Measurements from ENCODE around the gene UNCX.
"Not testable (repeated sequence)": the region's sequence is repeated elsewhere in the genome, so short reads cannot be mapped to it uniquely, and the experiment has no call there.

The UNCX gene

DNA sequence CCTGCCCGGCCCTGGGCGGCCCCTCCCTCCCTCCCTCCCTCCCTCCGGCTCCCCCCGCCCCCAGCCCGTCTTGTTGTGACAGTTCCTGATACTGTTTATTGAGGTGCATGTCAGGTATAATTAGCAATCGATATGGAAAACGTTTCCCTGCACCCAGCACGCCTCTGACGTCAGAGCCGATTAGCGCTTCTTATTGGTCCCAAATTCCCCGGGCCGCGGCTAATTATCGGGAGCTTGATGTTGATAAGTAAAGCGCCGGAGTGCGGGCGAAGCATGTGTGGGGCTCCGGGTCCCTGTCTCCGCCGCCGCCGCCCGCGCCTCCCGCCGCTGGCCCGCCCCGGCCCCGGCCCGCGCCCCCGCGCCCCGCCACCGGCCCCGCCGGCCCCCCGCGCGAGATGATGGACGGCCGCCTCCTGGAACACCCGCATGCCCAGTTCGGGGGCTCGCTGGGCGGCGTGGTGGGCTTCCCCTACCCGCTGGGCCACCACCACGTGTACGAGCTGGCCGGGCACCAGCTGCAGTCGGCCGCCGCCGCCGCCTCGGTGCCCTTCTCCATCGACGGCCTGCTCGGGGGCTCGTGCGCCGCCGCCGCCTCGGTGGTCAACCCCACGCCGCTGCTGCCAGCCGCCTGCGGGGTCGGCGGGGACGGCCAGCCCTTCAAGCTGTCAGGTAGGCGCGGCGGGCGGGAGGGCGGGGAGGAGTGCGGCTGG, at the start of gene UNCX:
Gene UNCX, plus strand, starts transcription at position 250 of the 710 bp plus-strand sequence. Its CDS starts 146 bp downstream, at position 396.
- DNase-seq (ENCODE audit: low read depth): no peak

DNA sequence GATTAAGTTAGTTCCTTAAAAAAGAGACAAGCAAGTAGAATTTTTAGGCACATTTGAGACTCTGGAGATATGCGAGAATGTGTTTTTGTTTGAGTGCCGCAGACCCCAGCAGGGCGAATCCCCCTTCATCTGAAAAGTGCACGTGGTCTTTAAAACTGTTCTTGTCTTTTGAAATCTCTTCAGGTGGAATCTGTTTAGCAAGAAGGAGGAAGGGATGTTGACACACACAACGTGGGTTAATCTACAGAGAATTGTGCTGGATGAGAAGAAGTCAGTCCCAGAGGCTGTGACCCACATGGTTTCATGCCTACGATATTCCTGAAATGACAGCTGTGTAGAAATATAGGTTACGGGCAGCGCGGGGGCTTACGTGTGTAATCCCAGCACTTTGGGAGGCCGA, 45.5 kb upstream of the UNCX start:
- no peak for DNase-seq (ENCODE audit: low read depth)

DNA sequence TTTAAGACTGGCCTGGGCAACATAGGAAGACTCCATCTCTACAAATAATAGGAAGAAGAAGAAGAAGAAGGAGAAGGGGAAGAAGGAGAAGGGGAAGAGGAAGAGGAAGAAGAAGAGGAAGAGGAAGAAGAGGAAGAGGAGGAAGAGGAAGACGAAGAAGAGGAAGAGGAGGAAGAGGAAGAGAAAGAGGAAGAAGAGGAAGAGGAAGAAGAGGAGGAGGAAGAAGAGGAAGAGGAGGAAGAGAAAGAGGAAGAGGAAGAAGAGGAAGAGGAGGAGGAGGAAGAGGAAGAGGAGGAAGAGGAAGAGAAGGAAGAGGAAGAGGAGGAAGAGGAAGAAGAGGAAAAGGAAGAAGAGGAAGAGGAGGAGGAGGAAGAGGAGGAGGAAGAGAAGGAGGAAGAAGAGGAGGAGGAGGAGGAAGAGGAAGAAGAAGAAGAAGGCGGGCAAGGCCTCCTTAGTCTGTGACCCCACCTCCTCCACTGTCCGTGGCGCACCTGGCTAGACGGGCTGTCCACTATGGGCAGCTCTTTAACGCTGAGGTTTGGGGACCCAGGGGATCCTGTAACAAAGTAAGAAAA, 43.9 kb upstream of the UNCX start:
- no peak for DNase-seq (ENCODE audit: low read depth)

DNA sequence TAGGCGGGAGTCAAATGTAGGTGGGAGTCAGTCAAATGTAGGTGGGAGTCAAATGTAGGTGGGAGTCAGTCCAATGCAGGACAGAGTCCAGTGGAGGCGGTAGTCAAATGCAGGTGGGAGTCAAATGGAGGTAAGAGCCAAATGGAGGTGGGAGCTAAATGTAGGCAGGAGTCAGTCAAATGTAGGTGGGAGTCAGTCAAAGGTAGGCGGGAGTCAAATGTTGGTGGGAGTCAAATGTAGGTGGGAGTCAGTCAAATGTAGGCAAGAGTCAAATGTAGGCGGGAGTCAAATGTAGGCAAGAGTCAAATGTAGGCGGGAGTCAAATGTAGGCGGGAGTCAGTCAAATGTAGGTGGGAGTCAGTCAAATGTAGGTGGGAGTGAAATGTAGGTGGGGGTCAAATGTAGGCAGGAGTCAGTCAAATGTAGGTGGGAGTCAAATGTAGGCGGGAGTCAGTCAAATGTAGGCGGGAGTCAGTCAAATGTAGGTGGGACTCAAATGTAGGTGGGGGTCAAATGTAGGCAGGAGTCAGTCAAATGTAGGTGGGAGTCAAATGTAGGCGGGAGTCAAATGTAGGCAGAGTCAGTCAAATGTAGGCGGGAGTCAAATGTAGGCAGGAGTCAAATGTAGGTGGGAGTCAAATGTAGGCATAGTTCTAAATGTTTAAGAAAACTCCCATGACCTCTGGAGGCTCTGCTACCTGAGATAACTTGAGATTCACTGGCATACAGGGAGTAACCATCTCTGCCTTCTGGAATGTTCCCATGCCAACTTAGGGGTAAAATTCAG, 42.5 kb upstream of the UNCX start:
- DNase-seq (ENCODE audit: low read depth): no peak

DNA sequence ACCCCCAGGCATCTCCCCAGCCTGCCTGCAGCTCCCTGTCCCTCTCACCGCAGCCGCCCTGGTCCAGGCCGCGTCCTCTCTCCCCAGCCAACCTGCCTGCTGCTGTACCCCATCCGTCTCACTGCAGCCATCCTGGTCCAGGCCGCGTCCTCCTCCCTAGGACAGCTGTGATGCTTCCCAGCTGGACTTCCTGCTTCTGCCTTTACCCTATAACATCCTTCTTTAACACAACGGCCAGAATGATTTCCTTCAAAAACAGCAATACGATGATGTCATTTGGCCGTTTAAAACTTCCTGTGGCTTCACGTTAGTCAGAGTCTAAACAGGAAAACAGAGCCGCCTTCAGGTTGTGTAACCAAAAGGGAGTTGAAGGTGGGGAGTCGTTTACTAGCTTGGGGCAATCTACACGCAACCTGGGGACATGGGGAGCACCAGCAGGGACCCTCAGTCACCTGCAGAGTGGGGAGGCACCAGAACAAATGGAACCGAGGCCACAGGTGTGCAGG, 40.4 kb upstream of the UNCX start:
- peak; percentile 49 for DNase-seq (ENCODE audit: low read depth)

DNA sequence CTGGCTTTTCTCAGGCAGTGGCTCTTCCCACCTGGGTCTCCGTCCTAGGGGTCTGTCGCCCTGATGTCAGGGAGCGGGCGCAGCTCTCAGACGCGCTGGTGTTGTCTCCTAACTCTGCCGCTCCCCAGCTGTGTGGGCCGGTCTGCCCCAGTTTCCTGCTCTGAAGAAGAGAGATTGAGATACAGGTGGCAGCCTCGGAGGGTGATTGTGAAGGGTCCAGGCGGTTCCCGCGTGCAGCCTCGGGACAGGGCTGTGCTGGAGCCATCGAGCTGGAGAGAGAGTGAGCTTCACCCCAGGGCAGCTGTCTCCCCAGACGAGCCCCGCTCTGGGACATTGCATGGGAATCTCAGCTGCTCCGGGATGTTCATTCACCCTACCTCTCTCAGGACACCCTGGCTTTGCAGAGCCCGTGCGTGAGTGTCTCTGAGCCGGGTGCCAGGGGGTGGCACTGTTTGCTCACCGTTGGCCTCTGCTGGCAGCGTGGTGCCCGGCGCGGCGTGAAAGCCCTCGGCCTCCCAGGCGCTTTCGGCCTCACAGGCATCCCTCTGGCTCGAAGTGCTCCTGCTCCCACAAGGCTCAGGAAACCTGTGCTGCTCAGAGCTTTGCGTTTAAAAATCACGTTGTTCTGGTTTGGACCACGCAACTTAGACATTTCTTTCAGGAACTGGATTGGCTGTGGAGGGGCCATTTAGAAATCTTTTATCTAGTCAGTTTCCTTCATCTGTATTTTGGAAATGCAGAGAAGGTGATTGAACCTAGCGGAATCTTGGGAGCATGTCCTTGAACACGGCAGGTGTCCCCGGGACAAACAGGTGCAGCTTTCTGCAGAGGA, 38.9 kb upstream of the UNCX start:
- peak; percentile 43 for DNase-seq (ENCODE audit: low read depth)

DNA sequence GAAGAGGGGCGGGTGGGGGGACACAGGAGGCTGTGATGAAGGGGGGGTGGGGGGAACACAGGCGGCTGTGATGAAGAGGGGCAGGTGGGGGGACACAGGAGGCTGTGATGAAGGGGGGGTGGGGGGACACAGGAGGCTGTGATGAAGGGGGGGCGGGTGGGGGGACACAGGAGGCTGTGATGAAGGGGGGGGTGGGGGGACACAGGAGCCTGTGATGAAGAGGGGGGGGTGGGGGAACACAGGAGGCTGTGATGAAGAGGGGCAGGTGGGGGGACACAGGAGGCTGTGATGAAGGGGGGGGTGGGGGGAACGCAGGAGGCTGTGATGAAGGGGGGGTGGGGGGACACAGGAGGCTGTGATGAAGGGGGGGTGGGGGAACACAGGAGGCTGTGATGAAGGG, 36.2 kb upstream of the UNCX start:
- DNase-seq (ENCODE audit: low read depth): not testable (repeated sequence)

DNA sequence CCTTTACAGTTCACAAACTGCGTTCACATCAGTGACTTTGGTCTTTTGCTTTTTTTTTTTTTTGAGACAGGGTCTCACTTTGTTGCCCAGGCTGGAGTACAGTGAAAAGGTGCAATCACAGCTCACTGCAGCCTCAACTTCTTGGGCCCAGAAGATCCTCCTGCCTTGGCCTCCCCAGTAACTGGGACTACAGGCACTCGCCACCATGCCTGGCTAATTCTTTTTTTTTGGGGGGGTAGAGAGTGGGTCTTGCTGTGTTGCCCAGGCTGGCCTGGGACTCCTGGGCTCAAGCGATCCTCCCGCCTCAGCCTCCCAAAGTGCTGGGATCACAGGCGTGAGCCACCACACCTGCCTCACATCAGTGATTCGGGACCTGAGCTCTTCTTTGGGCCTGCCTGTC, 35.7 kb upstream of the UNCX start:
- no peak for DNase-seq (ENCODE audit: low read depth)

DNA sequence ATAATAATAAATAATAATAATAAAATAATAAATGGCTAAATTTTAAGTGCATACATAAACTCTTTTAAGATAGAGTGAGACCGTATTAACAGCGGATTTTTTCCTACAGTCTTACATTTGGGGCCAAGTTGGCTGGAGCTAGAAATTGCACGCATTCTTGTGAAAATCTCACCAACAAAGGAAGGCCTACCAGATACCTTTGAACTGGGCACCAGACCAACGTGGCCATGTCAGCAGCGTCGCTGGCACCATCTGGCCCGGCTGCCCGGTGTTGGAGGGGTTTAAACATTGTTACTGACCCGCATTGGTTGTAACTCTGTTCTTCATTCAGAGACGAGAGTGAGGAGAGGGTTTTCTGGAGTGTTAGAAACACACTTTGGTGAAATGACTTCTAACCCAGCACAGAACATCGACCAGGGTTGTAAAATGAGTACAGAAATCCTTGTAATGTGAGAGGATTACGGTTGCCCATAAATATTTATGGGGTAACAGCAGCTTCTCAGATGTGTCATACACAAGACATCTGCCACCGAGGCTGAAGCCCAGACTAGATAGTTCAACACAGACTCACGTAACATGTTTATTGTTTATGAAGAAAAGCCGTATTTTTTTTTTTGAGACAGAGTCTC, 34.6 kb upstream of the UNCX start:
- DNase-seq (ENCODE audit: low read depth): peak; percentile 82

DNA sequence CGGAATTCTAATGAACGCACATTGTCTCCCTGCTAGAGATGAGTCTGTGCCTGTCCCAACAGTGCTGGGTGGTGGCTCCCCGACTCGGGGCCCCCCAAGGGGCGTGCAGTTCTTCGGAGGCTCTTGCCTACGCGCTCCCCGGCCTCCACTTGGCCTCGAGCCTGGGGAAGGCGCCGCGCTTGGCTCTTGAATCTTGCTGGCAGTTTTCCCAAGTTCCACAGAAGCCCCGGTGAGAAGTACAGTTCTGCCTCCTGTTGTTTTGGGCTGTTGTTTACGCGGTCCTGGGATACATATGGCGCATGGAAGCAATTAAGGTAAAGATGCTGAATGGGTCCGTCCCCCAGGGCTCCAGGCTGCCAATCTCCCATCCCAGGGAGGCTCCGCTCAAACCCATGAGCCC, 32.6 kb upstream of the UNCX start:
- DNase-seq (ENCODE audit: low read depth): no peak

DNA sequence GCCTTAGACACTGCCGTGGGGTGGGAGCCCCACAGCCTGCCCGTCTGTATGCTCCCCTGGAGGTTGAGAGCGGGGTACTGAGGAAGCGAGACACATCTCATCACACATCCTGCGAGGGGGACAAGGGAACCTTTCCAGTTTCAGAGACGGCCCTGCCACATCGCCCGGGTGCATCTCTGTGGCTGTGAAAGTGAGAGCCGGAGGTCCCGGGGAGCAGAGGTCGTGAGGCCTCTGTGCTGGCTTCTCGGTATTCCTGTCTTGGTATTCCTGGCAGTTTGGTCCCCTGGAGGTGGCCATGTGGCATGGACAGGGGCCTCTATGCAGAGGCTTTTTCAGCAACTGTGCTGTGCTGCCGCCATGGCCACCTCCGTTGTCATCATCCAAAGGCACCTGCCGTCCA, 30.8 kb upstream of the UNCX start:
- DNase-seq (ENCODE audit: low read depth): no peak

DNA sequence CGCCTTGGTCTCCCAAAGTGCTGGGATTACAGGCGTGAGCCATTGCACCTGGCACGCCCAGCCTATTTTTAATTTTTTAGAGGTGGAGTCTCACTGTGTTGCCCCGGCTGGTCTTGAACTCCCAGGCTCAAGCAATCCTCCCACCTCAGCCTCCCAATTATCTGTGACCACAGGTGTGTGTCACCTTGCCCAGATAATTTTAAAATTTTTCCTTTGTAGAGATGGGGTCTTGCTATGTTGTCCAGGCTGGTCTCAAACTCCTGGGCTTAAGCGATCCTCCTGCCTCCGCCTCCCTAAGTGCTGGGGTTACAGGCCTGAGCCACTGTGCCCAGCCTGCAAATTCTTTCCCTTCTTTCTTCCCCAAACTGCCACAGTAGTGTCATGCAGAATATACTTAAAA, 29.8 kb upstream of the UNCX start:
- not testable (repeated sequence) for DNase-seq (ENCODE audit: low read depth)

DNA sequence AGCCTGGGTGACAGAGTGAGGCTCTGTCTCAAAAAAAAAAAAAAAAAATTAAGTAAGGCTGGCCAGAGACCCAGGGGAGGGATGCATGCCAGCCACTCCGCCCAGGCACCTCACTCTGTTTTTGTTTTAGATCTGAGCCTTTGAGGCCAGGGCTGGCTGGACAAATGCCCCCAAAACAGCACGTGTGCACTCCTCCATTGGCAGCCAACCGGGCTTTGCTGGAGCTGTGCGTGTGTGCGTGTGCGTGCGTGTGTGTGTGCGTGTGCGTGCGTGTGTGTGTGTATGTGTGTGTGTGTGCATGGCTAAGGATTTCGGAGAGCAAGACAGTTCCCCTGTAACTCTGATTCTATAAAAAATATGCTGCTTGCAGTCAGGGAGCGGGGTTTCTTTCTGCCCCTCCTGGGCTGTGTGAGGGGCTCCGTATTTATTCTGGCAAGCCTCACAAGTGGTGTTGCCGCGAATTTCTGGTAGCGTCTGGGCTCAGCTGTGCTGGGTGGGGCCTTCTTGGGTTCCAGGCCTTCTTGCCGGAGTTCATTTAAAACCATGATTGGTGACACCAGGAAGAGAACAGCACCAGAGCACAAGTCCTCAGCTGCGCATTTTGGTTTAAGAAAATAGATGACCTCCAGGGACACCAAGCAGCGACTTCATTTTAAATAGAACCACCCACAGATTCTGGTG, 28.1 kb upstream of the UNCX start:
- DNase-seq (ENCODE audit: low read depth): peak; percentile 19

DNA sequence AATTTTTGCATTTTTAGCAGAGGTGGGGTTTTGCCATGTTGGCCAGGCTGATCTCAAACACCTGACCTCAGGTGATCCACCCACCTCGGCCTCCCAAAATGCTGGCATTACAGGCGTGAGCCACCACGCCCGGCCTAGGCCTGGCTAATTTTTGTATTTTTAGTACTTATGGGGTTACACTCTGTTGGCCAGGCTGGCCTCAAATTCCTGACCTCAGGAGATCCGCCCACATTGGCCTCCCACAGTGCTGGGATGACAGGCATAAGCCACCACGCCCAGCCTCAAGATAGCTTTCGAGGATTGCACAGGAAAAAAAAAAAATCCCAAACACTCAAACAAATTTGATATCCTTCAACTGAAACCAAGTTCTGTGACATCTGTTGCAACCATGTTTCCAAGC, 26.9 kb upstream of the UNCX start:
- DNase-seq (ENCODE audit: low read depth): not testable (repeated sequence)

DNA sequence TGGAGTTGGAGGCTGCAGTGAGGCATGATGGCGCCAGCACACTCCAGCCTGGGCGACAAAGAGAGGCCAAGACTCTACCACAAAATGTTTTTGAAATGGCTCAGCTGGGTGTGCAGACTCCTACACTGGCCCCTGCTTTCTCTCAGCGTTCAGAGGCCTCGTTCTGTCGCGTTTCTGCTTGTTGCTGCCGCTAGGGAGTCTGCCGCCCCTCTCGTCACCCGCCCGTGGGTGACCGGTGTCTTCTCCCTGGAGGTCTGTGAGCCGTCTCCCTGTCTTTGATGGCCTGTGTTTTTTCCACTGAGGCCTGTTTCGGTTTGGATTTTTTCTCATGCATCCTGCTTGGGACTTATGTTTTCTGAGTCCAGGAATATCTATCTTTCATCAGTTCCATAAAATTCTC, 23.6 kb upstream of the UNCX start:
- DNase-seq (ENCODE audit: low read depth): no peak

DNA sequence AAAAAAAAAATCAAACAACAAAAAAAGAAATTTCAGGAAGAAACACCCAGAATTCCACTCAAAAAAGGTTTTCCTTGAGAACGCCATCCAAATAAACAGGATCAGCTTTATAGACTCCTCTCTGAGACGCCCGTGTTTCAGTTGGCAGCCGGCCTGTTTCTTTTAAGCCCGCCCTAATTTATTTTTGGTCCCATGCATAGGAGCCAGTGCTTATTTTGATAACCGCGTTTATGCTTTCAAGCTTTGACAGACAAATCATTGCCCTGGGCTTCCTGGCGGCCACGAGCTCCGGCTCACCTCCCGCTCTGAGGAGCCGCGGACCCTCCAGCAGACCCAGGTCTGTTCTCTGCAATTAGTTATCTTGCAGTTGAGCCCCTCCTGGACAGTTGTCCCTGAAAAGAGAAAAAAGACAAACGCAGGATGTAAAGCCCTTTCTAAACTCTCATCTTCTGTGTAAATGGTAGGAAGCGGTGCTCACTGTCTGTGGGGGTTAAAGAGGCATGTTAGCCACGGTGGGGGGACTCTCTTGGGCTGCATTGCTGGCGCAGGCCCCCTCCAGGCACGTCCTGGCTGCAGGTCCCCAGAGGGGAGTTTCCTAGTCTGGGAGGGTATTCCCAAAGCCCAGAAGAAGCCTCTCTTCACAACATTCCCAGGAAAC, 22.2 kb upstream of the UNCX start:
- no peak for DNase-seq (ENCODE audit: low read depth)

DNA sequence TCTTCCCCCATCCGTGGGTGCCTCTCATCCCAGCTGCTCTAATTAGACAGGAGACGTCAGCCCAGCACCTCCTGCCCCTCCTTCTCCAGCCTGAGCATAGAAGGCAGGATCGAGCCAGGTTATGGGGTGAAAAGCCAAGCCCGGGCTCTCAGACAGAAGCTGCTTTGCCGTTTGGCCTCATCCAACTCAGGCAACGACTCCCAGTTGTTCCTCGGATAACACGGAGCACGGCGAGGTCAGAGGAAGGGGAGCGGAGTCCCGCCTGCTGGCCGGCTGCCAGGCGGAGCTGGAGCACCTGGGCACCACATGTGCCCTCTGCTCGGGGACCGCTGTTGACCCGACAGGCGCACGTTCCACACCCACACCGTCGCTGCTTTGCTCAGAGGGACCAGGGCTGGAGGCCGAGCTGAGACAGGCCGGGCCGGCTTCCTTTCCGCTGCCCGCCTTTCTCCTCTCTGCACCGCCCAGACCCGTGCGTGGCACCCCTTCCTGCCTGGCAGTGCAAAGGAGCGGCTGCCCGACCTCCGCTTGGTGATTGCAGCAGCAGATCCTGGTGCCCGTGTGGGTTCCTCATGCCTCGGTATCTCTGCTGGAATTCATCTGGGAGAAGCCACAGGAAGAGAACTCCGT, 21.6 kb upstream of the UNCX start:
- DNase-seq (ENCODE audit: low read depth): no peak

DNA sequence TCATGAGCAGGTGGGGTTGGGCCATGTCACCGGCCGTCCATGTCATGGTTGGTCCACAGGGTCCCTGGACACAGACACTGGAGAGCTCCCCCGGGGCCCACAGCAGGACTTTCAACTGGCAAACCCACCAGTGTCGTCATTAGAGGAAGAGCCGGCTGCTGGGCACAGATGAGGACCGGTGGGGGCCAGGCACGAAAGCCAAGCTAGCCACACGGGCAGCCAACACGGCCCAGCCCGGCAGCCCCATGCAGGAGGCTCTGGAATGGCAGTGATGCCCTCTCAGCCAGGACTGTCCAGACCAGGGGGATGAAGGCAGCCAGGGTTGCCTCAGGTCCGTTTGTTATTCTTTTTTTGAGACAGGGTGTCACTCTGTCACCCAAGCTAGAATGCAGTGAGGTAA, 21.1 kb upstream of the UNCX start:
- DNase-seq (ENCODE audit: low read depth): no peak

DNA sequence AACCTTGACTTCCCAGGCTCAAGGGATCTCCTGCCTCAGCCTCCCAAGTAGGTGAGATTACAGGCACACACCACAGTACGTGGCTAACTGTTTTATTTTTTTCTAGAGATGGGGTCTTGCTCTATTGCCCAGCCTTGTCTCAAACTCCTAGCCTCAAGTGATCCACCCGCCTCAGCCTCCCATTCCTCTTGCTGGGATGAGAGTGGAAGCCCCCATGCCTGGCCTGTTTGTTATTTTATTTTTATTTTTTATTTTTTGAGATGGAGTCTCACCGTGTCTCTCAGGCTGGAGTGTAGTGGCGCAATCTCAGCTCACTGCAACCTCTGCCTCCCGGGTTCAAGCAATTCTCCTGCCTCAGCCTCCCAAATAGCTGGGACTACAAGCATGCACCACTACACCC, 20.6 kb upstream of the UNCX start:
- DNase-seq (ENCODE audit: low read depth): not testable (repeated sequence)

DNA sequence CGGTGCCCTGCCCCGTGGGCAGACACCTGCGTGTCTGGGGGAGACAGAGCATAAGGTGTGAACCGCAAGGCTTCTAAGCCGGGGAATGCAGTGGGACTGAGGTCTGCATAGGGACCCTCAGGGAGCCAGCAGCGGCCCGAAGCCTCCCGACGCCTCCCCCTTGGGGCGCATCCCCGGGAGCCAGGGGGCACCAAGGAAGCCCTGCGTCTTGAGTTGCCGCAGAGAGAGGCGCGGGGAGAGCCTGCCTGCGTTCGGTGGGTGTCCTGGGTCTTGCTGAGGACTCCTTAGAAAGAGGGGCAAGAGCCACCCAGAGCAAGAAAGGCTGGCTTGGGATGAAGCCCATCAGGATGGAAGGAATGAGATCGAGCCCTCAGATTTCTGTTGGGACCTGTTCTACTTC, 18.2 kb upstream of the UNCX start:
- DNase-seq (ENCODE audit: low read depth): no peak

All from fibroblast of gingiva (primary cell).